IMR-90 (cell line): ENCODE data around the gene CUX1.

Experiments
- NFE2L2 ChIP-seq: fragments of 150-350 bp; IDR thresholded peaks from 2 replicates; pipeline ENCODE4 v1.6.1; 2016; ENCODE audit warnings: low read depth, mild to moderate bottlenecking, low read length
- POLR2A ChIP-seq: IDR thresholded peaks from 2 replicates; pipeline ENCODE4 v1.6.1; 2012; ENCODE audit warnings: mild to moderate bottlenecking, low read depth, low read length
- USF2 ChIP-seq: fragments of 150-350 bp; IDR thresholded peaks from 2 replicates; pipeline ENCODE4 v1.6.1; 2017; ENCODE audit warnings: mild to moderate bottlenecking, antibody characterized with exemption, low read length, low read depth
- TF ChIP-seq, protein P1 (sequence below): conservative IDR thresholded peaks from 2 replicates; pipeline ENCODE4 v1.5.1; 2012; ENCODE audit warnings: mild to moderate bottlenecking, low read depth, low read length, improper control_type of control experiment

DNA sequence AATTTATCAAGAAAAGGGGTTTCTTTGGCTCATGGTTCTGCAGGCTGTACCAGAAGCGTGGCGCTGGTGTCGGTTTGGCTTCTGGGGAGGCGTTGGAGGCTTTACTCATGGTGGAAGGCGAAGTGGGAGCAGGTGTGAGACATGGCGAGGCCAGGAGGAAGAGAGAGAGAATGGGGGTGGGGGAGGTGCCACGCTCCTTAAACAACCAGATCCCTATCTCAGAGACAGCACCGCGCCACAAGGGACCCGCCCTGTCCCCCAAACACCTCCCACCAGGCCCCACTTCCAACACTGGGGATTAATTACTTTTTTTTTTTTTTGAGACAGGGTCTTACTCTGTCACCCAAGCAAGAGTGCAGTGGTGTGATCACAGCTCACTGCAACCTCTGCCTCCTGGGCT is 451.2 kb downstream of the CUX1 start:
- TF ChIP-seq USF2, result no peak
- TF ChIP-seq, protein P1, sequence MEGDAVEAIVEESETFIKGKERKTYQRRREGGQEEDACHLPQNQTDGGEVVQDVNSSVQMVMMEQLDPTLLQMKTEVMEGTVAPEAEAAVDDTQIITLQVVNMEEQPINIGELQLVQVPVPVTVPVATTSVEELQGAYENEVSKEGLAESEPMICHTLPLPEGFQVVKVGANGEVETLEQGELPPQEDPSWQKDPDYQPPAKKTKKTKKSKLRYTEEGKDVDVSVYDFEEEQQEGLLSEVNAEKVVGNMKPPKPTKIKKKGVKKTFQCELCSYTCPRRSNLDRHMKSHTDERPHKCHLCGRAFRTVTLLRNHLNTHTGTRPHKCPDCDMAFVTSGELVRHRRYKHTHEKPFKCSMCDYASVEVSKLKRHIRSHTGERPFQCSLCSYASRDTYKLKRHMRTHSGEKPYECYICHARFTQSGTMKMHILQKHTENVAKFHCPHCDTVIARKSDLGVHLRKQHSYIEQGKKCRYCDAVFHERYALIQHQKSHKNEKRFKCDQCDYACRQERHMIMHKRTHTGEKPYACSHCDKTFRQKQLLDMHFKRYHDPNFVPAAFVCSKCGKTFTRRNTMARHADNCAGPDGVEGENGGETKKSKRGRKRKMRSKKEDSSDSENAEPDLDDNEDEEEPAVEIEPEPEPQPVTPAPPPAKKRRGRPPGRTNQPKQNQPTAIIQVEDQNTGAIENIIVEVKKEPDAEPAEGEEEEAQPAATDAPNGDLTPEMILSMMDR, result no peak
- TF ChIP-seq POLR2A, result no peak
- TF ChIP-seq NFE2L2, result no peak
